ENCODE results near the gene LGALS7B.

DNA sequence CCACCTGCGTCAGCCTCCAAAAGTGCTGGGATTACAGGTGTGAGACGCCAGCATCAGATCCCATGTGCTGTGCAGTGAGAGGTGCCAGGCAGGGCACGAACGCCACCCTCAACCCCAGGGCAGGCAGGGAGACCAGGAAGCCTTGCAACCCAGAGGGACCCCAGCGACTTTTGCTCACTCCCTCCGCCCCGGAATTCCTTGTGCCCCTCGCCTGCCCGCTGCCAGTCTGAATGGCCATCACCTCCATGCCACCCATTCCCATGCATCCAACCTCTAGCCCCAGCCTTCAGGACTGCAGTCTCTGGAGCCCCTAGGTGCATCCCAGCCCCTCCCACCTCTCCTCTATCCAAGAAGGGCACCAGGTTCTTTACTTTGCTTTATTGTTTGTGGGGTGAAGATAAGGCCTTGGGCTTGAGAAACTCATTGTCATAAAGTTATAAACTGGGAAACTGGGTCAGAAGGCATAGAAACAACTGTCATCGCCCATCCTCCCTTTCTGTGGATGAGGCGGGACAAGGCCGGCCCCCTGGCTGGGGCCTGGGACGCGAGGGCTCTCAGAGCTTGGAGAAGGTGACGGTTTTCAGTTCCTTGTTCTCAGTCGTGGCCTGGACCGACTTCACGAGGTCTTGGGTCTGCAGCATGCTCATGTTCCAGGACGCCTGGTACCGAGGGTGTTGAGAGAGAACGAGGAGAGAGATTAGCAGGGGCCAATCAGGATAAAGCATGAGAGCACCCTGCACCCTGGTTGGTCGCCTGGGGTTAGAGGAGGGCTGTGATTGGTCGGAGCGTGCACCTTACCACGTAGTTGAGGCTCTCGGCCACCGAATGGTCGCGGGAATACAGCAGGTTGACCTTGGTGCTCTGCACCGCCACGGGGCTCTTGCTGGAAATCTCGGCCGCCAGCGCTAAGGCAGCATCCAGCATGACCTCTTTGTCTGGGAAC, 26.3 kb downstream of the LGALS7B start:
- no peak for TF ChIP-seq ZNF366 (tag by site-specific recombination; conservative IDR thresholded peaks at IDR 0.05)
- TF ChIP-seq, protein P1, sequence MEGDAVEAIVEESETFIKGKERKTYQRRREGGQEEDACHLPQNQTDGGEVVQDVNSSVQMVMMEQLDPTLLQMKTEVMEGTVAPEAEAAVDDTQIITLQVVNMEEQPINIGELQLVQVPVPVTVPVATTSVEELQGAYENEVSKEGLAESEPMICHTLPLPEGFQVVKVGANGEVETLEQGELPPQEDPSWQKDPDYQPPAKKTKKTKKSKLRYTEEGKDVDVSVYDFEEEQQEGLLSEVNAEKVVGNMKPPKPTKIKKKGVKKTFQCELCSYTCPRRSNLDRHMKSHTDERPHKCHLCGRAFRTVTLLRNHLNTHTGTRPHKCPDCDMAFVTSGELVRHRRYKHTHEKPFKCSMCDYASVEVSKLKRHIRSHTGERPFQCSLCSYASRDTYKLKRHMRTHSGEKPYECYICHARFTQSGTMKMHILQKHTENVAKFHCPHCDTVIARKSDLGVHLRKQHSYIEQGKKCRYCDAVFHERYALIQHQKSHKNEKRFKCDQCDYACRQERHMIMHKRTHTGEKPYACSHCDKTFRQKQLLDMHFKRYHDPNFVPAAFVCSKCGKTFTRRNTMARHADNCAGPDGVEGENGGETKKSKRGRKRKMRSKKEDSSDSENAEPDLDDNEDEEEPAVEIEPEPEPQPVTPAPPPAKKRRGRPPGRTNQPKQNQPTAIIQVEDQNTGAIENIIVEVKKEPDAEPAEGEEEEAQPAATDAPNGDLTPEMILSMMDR (tag by site-specific recombination; IDR thresholded peaks at IDR 0.05): no peak
- no peak for TF ChIP-seq ZNF10 (tag by site-specific recombination; IDR thresholded peaks at IDR 0.05)
